Measurements from ENCODE around the gene SERINC5. TPM values are rescaled to one million over a fixed set of nuclear protein-coding genes. Genes with fewer than 3 reads are reported as not detected.

The SERINC5 gene
- total and polyA plus RNA-seq, 3 donors from 2014 or later, result 62.3 to 217 (median 158) TPM

- no peak for TF ChIP-seq POLR2A (IDR thresholded peaks at IDR 0.05)
- no peak for TF ChIP-seq CTCF (IDR thresholded peaks at IDR 0.05)
Measured at GRCh38 chr5:80260461-80260860, 4.6 kb upstream of the SERINC5 start.

GRCh38 chr5:80259511-80260203 lies 3.8 kb upstream of the SERINC5 start:
- 94 to 95% methylated on average over 6 of the region's 6 CpGs for WGBS, 2 donors
- DNase-seq, result no peak
- Histone ChIP-seq H3K36me3 (ENCODE audit: low read depth, missing control alignments) (no peaks in the 10 kb centered on the region), H3K27me3 (no peaks in the 10 kb centered on the region), H3K4me3 (no peak overlapping the region), H3K4me1 (peaks cover under 1% of the 10 kb centered on the region), H3K9me3 (no peaks in the 10 kb centered on the region), H3K27ac (no peak overlapping the region)
- intact Hi-C loops (cut with DNase I; ENCODE audit: low total_unique reads), result no loop called here
- TF ChIP-seq CTCF (IDR thresholded peaks at IDR 0.05) (no peak), POLR2A (IDR thresholded peaks at IDR 0.05) (no peak)

More at GRCh38 chr5:80260461-80260860, 4.6 kb upstream of the SERINC5 start:
- no peak overlapping the region for H3K4me3 ChIP-seq
- H3K36me3 ChIP-seq (ENCODE audit: low read depth, missing control alignments), result no peaks in the 10 kb centered on the region
- no peaks in the 10 kb centered on the region for H3K9me3 ChIP-seq
- WGBS, 2 donors, result 87 to 90% methylated on average over 1 of the region's 1 CpG
- H3K27ac ChIP-seq, result no peak overlapping the region
- intact Hi-C loops (cut with DNase I; ENCODE audit: low total_unique reads), result no loop called here
- H3K4me1 ChIP-seq, result no peaks in the 10 kb centered on the region
- no peaks in the 10 kb centered on the region for H3K27me3 ChIP-seq
- no peak for DNase-seq

GRCh38 chr5:80255431-80255810 lies 427 bp downstream of the SERINC5 start:
- no peaks in the 10 kb centered on the region for H3K9me3 ChIP-seq
- H3K27ac ChIP-seq, result peak overlapping the region; percentile 93 to 98
- H3K4me1 ChIP-seq, result peaks cover 21% of the 10 kb centered on the region
- DNase-seq, result peak; percentile 46
- TF ChIP-seq POLR2A (IDR thresholded peaks at IDR 0.05), result no peak
- TF ChIP-seq CTCF (IDR thresholded peaks at IDR 0.05), result no peak
- peak overlapping the region; percentile 88 to 91 for H3K4me3 ChIP-seq
- no peaks in the 10 kb centered on the region for H3K27me3 ChIP-seq
- WGBS, 2 donors, result 0% methylated on average over 2 to 12 of the region's 37 CpGs
- no peaks in the 10 kb centered on the region for H3K36me3 ChIP-seq (ENCODE audit: low read depth, missing control alignments)
- intact Hi-C loops (cut with DNase I; ENCODE audit: low total_unique reads), result no loop called here

GRCh38 chr5:80254767-80255430 lies 949 bp downstream of the SERINC5 start:
- H3K4me3 ChIP-seq, result peak overlapping the region; percentile 88 to 91
- H3K27ac ChIP-seq, result peak overlapping the region; percentile 93 to 98
- no peaks in the 10 kb centered on the region for H3K9me3 ChIP-seq
- intact Hi-C loops (cut with DNase I; ENCODE audit: low total_unique reads), result no loop called here
- no peak for TF ChIP-seq CTCF (IDR thresholded peaks at IDR 0.05)
- no peak for TF ChIP-seq POLR2A (IDR thresholded peaks at IDR 0.05)
- H3K36me3 ChIP-seq (ENCODE audit: low read depth, missing control alignments), result no peaks in the 10 kb centered on the region
- 0% methylated on average over 23 of the region's 23 CpGs for WGBS, 2 donors
- DNase-seq, result peak; percentile 28
- H3K4me1 ChIP-seq, result peaks cover 25% of the 10 kb centered on the region
- no peaks in the 10 kb centered on the region for H3K27me3 ChIP-seq

Data from testis (tissue), 3 donors.